NCI-H748 (cell line): ENCODE data around the gene ZPBP2.
A peak's percentile ranks its signal among the peaks of the same experiment; 100 is the strongest.

Experiments used
- DNase-seq: peaks from one replicate; lab custom pipeline; 2025; ENCODE audit not compliant: unreplicated experiment; lab: John Stamatoyannopoulos, UW

Gene ZPBP2

GRCh38 chr17:39904990-39905288, 36.9 kb downstream of the ZPBP2 start:
- DNase-seq = no peak

GRCh38 chr17:39908789-39909352, 40.9 kb downstream of the ZPBP2 start:
- no peak for DNase-seq

GRCh38 chr17:39913989-39914388, 46.0 kb downstream of the ZPBP2 start:
- no peak for DNase-seq

GRCh38 chr17:39915559-39915958, 47.6 kb downstream of the ZPBP2 start:
- DNase-seq = no peak

GRCh38 chr17:39916918-39917317, 48.9 kb downstream of the ZPBP2 start:
- no peak for DNase-seq

- DNase-seq = no peak
These were observed 51.2 kb downstream of the ZPBP2 start for GRCh38 chr17:39919087-39919683.

GRCh38 chr17:39920218-39921210, 52.5 kb downstream of the ZPBP2 start:
- DNase-seq = no peak

- no peak for DNase-seq
These were observed 53.3 kb downstream of the ZPBP2 start for GRCh38 chr17:39921323-39921722.

- DNase-seq = no peak
These were observed 54.0 kb downstream of the ZPBP2 start for GRCh38 chr17:39922006-39922405.

GRCh38 chr17:39923230-39923629, 55.2 kb downstream of the ZPBP2 start:
- no peak for DNase-seq

GRCh38 chr17:39923836-39924690, 56.1 kb downstream of the ZPBP2 start:
- no peak for DNase-seq

- no peak for DNase-seq
These were observed 56.7 kb downstream of the ZPBP2 start for GRCh38 chr17:39924691-39925055.

GRCh38 chr17:39925282-39926134, 57.5 kb downstream of the ZPBP2 start:
- no peak for DNase-seq

- no peak for DNase-seq
These were observed 58.2 kb downstream of the ZPBP2 start for GRCh38 chr17:39926135-39926587.

- DNase-seq = peak; percentile 46
These were observed 58.6 kb downstream of the ZPBP2 start for GRCh38 chr17:39926588-39927100.
